ENCODE data around the gene CARMIL1. TPM values are rescaled to one million over a fixed set of nuclear protein-coding genes. Genes with fewer than 3 reads are reported as not detected.

Gene CARMIL1
- polyA plus RNA-seq, 4 donors: 35.3 to 74.5 (median 47.2) TPM

DNA sequence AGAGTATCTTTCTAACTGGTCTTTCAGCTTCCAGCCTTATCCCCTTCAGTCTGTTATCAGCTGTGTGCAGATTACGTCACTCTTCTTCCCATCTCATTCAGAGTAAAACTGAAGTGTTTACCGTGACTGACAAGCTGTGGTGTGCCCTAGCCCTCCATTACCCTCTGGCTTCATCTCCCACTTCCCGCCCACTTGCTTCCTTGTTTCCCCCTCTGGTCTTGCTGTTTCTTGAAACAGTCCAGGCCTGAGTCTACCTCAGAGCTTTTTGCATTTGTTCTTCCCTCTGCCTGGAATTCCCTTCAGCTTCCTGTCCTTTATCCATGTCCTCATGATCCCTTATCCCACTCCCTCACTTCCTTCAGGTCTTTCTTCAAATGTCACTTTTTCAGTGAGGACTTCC, 66.9 kb downstream of the CARMIL1 start:
- H3K9me3 ChIP-seq (ENCODE audit: control insufficient read depth in 2 of 2, insufficient read depth in 1 of 2, low read depth in 1 of 2, low read length in 1 of 2): no peaks in the 10 kb centered on the region
- H3K27ac ChIP-seq (ENCODE audit: low read depth in 1 of 3, low read length in 2 of 3): no peak overlapping the region
- no peak overlapping the region for H3K4me3 ChIP-seq (ENCODE audit: low read depth in 1 of 3, low read length in 3 of 3)
- H3K4me1 ChIP-seq (ENCODE audit: control insufficient read depth in 3 of 3, insufficient read depth in 2 of 3, low read depth in 1 of 3, low read length in 2 of 3): peaks cover 1 to 24% (median 3%) of the 10 kb centered on the region in 3 donors
- FAIRE-seq: no peak
- peak; percentile 53 to 57 for DNase-seq
- no peaks in the 10 kb centered on the region for H3K36me3 ChIP-seq (ENCODE audit: control insufficient read depth in 3 of 3, insufficient read depth in 2 of 3, low read depth in 1 of 3, low read length in 3 of 3)
- no peaks in the 10 kb centered on the region for H3K27me3 ChIP-seq (ENCODE audit: control insufficient read depth in 3 of 3, insufficient read depth in 3 of 3, low read length in 3 of 3)
- 27 to 53% (median 41%) methylated on average over 3 of the region's 3 CpGs for WGBS, 3 donors

DNA sequence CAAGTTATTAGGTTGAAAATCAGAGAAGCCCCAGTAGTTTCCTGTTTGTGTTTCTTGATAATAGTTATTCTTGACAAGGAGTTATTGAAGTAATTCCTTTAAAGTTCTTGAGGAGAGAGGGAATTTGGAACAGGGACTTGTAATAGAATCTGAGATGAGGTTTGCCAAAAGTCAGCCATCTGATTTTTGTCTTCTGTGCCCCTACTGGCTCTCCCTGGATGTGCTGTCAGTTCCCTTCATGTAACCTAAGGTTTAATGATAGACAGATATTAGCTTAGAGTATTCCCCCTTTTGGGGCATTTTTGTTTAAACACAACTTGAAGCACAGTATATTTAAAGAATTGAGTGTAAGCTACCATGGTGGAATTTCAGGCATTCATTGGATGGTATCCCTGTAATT, 71.4 kb downstream of the CARMIL1 start:
- peaks cover 0 to 26% (median 7%) of the 10 kb centered on the region in 3 donors for H3K4me1 ChIP-seq (ENCODE audit: control insufficient read depth in 3 of 3, insufficient read depth in 2 of 3, low read depth in 1 of 3, low read length in 2 of 3)
- FAIRE-seq (no peak), DNase-seq (no peak)
- no peaks in the 10 kb centered on the region for H3K9me3 ChIP-seq (ENCODE audit: control insufficient read depth in 2 of 2, insufficient read depth in 1 of 2, low read depth in 1 of 2, low read length in 1 of 2)
- no peaks in the 10 kb centered on the region for H3K27me3 ChIP-seq (ENCODE audit: control insufficient read depth in 3 of 3, insufficient read depth in 3 of 3, low read length in 3 of 3)
- no peak overlapping the region for H3K4me3 ChIP-seq (ENCODE audit: low read depth in 1 of 3, low read length in 3 of 3)
- peaks cover 0 to 3% (median 0%) of the 10 kb centered on the region in 3 donors for H3K36me3 ChIP-seq (ENCODE audit: control insufficient read depth in 3 of 3, insufficient read depth in 2 of 3, low read depth in 1 of 3, low read length in 3 of 3)
- H3K27ac ChIP-seq (ENCODE audit: low read depth in 1 of 3, low read length in 2 of 3): no peak overlapping the region

DNA sequence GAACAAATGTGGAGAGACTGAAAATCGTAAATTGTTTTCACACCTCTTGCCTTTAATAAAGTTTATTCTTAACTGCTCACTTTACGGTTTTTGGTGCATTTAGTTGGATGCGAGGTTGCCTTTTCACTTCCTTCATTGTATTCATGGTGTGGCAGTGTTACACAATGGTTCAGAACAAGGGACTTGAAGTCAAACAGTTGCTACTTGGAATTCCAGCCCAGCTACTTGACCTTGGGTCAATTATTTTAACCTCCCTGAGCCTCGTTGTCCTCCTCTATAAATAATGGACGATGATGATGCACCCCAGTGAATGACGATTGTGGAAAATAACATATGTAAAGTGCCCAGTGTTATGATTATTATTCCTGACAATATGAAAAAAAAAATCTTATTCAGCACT, 72.3 kb downstream of the CARMIL1 start:
- Histone ChIP-seq H3K27ac (ENCODE audit: low read depth in 1 of 3, low read length in 2 of 3) (no peak overlapping the region), H3K4me1 (ENCODE audit: control insufficient read depth in 3 of 3, insufficient read depth in 2 of 3, low read depth in 1 of 3, low read length in 2 of 3) (peaks cover 0 to 22% (median 7%) of the 10 kb centered on the region in 3 donors), H3K4me3 (ENCODE audit: low read depth in 1 of 3, low read length in 3 of 3) (no peak overlapping the region), H3K27me3 (ENCODE audit: control insufficient read depth in 3 of 3, insufficient read depth in 3 of 3, low read length in 3 of 3) (no peaks in the 10 kb centered on the region), H3K9me3 (ENCODE audit: control insufficient read depth in 2 of 2, insufficient read depth in 1 of 2, low read depth in 1 of 2, low read length in 1 of 2) (no peaks in the 10 kb centered on the region), H3K36me3 (ENCODE audit: control insufficient read depth in 3 of 3, insufficient read depth in 2 of 3, low read depth in 1 of 3, low read length in 3 of 3) (peaks cover 0 to 3% (median 0%) of the 10 kb centered on the region in 3 donors)
- FAIRE-seq: no peak
- 66 to 75% (median 70%) methylated on average over 6 of the region's 6 CpGs for WGBS, 3 donors
- DNase-seq: no peak

DNA sequence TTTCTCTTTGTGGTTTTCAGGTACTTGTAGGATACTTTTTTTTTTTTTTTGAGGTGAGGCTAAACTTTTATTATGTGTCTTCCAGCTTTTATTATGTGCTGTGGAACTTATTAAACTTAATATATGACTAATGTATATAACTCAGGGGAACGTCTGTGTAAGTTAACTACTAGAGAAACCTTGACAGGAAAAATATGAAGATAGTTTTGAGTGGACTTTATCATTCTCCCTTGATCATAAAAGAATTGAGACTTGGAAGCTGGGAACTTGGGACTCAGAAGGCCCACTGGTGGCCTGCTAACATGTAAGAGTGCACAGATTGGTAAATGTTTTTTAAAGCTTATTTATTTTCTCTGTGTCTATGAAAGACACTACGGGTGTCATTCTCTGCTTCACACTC, 73.1 kb downstream of the CARMIL1 start:
- H3K4me3 ChIP-seq (ENCODE audit: low read depth in 1 of 3, low read length in 3 of 3): no peak overlapping the region
- no peaks in the 10 kb centered on the region for H3K9me3 ChIP-seq (ENCODE audit: control insufficient read depth in 2 of 2, insufficient read depth in 1 of 2, low read depth in 1 of 2, low read length in 1 of 2)
- peaks cover 0 to 3% (median 0%) of the 10 kb centered on the region in 3 donors for H3K36me3 ChIP-seq (ENCODE audit: control insufficient read depth in 3 of 3, insufficient read depth in 2 of 3, low read depth in 1 of 3, low read length in 3 of 3)
- FAIRE-seq: no peak
- peak; percentile 52 to 54 for DNase-seq
- peak overlapping the region in 1 of 3 donors; percentile 42 for H3K27ac ChIP-seq (ENCODE audit: low read depth in 1 of 3, low read length in 2 of 3)
- H3K4me1 ChIP-seq (ENCODE audit: control insufficient read depth in 3 of 3, insufficient read depth in 2 of 3, low read depth in 1 of 3, low read length in 2 of 3): peaks cover 0 to 22% (median 8%) of the 10 kb centered on the region in 3 donors
- no peaks in the 10 kb centered on the region for H3K27me3 ChIP-seq (ENCODE audit: control insufficient read depth in 3 of 3, insufficient read depth in 3 of 3, low read length in 3 of 3)
- WGBS, 3 donors: 26 to 59% (median 39%) methylated on average over 2 of the region's 2 CpGs

DNA sequence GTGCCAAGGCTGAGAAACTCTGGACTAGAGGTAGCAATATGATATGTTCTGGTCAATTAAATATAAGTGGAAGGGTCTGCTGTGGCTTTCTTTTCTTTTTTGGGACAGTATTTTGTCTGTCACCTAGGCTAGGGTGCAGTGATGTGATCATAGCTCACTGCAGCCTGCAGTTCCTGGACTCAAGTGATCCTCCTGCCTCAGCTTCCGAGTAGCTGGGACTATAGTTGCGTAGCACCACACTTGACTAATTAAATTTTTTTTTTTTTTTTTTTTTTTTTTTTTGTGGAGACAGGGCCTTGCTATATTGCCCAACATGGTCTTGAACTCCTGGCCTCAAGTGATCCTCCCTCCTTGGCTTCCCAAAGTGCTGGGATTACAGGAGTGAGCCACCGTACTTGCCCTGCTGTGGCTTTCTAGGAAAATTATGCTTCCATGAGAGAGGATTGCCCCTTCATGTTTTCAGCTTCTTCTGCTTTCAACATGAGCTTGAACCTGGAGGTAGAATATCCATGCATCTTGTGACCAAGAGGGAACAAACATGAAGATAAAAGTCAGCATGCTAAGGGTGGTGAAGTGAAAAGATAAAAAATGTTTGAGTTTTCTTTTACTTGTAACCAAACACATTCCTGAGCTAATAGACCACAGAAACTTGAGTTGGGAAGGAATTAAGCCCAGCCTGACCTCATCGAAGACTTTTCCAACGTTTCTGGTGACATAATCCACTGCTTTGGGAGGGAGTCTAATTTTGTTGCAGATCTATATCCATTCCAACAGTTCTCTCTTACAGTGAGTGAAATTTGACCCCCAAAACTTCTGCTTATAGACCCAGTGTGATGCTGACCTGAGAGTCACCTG, 75.1 kb downstream of the CARMIL1 start:
- Histone ChIP-seq H3K36me3 (ENCODE audit: control insufficient read depth in 3 of 3, insufficient read depth in 2 of 3, low read depth in 1 of 3, low read length in 3 of 3) (peaks cover 0 to 3% (median 0%) of the 10 kb centered on the region in 3 donors), H3K4me3 (ENCODE audit: low read depth in 1 of 3, low read length in 3 of 3) (no peak overlapping the region), H3K27ac (ENCODE audit: low read depth in 1 of 3, low read length in 2 of 3) (no peak overlapping the region), H3K9me3 (ENCODE audit: control insufficient read depth in 2 of 2, insufficient read depth in 1 of 2, low read depth in 1 of 2, low read length in 1 of 2) (no peaks in the 10 kb centered on the region), H3K27me3 (ENCODE audit: control insufficient read depth in 3 of 3, insufficient read depth in 3 of 3, low read length in 3 of 3) (no peaks in the 10 kb centered on the region), H3K4me1 (ENCODE audit: control insufficient read depth in 3 of 3, insufficient read depth in 2 of 3, low read depth in 1 of 3, low read length in 2 of 3) (peaks cover 2 to 26% (median 9%) of the 10 kb centered on the region in 3 donors)
- FAIRE-seq: no peak
- DNase-seq: no peak
- 78 to 81% (median 80%) methylated on average over 5 of the region's 5 CpGs for WGBS, 3 donors

DNA sequence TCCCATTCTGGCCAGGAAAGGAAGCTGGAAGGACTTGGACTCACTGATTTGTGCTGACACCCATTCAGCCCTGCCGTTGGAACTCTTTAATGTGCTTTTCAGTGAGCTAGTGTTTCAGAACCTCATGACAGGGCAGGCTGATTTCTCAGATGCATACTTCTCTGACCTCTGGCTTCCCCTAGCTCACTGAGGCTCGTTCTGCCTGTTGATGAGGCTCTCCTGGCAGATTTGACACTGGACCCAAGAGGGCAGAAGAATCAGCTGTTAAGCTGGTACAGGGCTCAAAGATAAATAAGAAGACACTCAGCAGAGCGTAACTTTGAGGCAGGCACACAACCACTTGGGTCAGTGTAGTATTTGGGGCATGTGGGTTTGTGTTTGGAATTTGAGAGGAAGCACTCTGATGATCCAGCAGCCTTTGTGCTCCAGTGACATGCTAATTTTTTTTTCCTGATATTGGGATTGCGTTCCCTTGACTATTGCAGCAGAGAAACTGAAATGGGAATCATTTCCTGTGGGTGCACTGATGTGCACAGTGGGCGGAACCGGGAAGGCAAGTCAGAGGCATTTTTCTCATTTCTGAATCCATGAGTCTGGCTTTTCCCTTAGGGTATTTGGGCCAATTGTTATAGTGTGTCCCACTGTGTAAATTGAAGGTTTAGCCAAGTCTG, 80.2 kb downstream of the CARMIL1 start:
- no peaks in the 10 kb centered on the region for H3K36me3 ChIP-seq (ENCODE audit: control insufficient read depth in 3 of 3, insufficient read depth in 2 of 3, low read depth in 1 of 3, low read length in 3 of 3)
- peak overlapping the region in 2 of 3 donors; percentile 4 to 33 for H3K27ac ChIP-seq (ENCODE audit: low read depth in 1 of 3, low read length in 2 of 3)
- DNase-seq (no peak), FAIRE-seq (no peak)
- H3K27me3 ChIP-seq (ENCODE audit: control insufficient read depth in 3 of 3, insufficient read depth in 3 of 3, low read length in 3 of 3): no peaks in the 10 kb centered on the region
- 37 to 50% (median 41%) methylated on average over 6 of the region's 6 CpGs for WGBS, 3 donors
- H3K4me1 ChIP-seq (ENCODE audit: control insufficient read depth in 3 of 3, insufficient read depth in 2 of 3, low read depth in 1 of 3, low read length in 2 of 3): peaks cover 7 to 19% (median 7%) of the 10 kb centered on the region in 3 donors
- H3K9me3 ChIP-seq (ENCODE audit: control insufficient read depth in 2 of 2, insufficient read depth in 1 of 2, low read depth in 1 of 2, low read length in 1 of 2): no peaks in the 10 kb centered on the region
- no peak overlapping the region for H3K4me3 ChIP-seq (ENCODE audit: low read depth in 1 of 3, low read length in 3 of 3)

DNA sequence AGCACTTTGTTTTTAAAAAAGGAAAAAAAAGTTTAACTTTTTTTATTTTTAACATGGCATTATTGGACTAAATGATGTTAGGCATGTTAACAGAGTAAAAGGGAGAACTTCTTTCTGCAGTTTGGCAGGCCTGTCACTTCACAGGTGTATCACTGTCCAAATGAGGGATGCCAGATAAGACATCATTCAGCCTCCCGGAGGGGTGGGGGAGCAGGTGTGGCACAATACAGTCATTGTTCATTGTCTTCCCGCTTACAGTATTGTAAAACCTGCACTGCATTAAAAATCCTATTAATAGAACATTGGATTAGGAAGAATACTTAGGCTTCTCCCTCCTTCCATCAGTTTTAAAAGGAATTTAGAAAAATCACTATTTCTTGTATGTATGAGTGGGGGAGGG, 80.7 kb downstream of the CARMIL1 start:
- peak; percentile 48 to 57 for DNase-seq
- H3K4me3 ChIP-seq (ENCODE audit: low read depth in 1 of 3, low read length in 3 of 3): no peak overlapping the region
- WGBS, 3 donors: 11 to 52% (median 39%) methylated on average over 2 of the region's 2 CpGs
- no peak overlapping the region for H3K27ac ChIP-seq (ENCODE audit: low read depth in 1 of 3, low read length in 2 of 3)
- H3K27me3 ChIP-seq (ENCODE audit: control insufficient read depth in 3 of 3, insufficient read depth in 3 of 3, low read length in 3 of 3): no peaks in the 10 kb centered on the region
- H3K9me3 ChIP-seq (ENCODE audit: control insufficient read depth in 2 of 2, insufficient read depth in 1 of 2, low read depth in 1 of 2, low read length in 1 of 2): no peaks in the 10 kb centered on the region
- no peaks in the 10 kb centered on the region for H3K36me3 ChIP-seq (ENCODE audit: control insufficient read depth in 3 of 3, insufficient read depth in 2 of 3, low read depth in 1 of 3, low read length in 3 of 3)
- H3K4me1 ChIP-seq (ENCODE audit: control insufficient read depth in 3 of 3, insufficient read depth in 2 of 3, low read depth in 1 of 3, low read length in 2 of 3): peaks cover 7 to 15% (median 7%) of the 10 kb centered on the region in 3 donors
- FAIRE-seq: no peak

DNA sequence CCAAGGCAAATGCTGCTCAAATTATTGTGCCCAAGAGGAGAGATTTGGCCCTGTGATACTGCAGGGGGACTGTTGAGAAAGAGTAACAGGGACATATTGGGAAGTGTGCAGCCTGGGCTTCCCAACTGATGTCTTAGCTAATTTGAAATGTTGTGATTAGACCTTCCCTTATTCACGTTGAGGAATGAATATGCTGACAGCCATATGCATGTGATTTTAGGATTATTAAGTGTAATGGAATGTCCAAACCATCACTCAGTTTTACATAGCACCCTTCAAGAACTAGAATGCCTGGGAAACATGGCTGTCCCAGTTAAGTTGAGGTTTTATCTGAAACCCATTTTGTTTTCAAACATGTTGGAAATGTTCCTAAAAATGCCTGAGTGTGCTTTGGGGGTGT, 81.4 kb downstream of the CARMIL1 start:
- FAIRE-seq (no peak), DNase-seq (no peak)
- no peaks in the 10 kb centered on the region for H3K36me3 ChIP-seq (ENCODE audit: control insufficient read depth in 3 of 3, insufficient read depth in 2 of 3, low read depth in 1 of 3, low read length in 3 of 3)
- H3K27ac ChIP-seq (ENCODE audit: low read depth in 1 of 3, low read length in 2 of 3): no peak overlapping the region
- H3K9me3 ChIP-seq (ENCODE audit: control insufficient read depth in 2 of 2, insufficient read depth in 1 of 2, low read depth in 1 of 2, low read length in 1 of 2): no peaks in the 10 kb centered on the region
- no peaks in the 10 kb centered on the region for H3K27me3 ChIP-seq (ENCODE audit: control insufficient read depth in 3 of 3, insufficient read depth in 3 of 3, low read length in 3 of 3)
- H3K4me1 ChIP-seq (ENCODE audit: control insufficient read depth in 3 of 3, insufficient read depth in 2 of 3, low read depth in 1 of 3, low read length in 2 of 3): peaks cover 2 to 10% (median 7%) of the 10 kb centered on the region in 3 donors
- H3K4me3 ChIP-seq (ENCODE audit: low read depth in 1 of 3, low read length in 3 of 3): no peak overlapping the region
- WGBS, 3 donors: 20 to 42% (median 23%) methylated on average over 1 of the region's 1 CpG
